Heart left ventricle (tissue), 16 donors: ENCODE results near the gene CNPY1. TPM values are rescaled to one million over a fixed set of nuclear protein-coding genes. Genes with fewer than 3 reads are reported as not detected.

Source experiments
- ATAC-seq, 4 donors: fragments of 200-7000 bp; cut with Tn5 transposase; one replicate each; pipeline ENCODE4 v1.9.1; 2020 to 2022; ENCODE audit warnings: moderate library complexity in 4 of 4, mild to moderate bottlenecking in 3 of 4, moderate number of reproducible peaks in 1 of 4
- DNase-seq, 5 donors: peaks; one replicate each; pipeline ENCODE4 v3.0.0-alpha.2; 2020
- H3K27ac ChIP-seq, 12 donors: fragments of 200-600 bp; sonication (generic) in 4 of 12; one replicate each; pipeline versions ENCODE4 v1.5.0 to v1.8.0; 2016 to 2022; ENCODE audit warnings: mild to moderate bottlenecking in 2 of 12
- H3K27me3 ChIP-seq, 9 donors: fragments of 200-600 bp; sonication (generic) in 2 of 9; one replicate each; pipeline versions ENCODE4 v1.5.1 to v1.8.0; 2016 to 2022; ENCODE audit warnings: mild to moderate bottlenecking in 3 of 9
- H3K36me3 ChIP-seq, 9 donors: fragments of 200-600 bp; sonication (generic) in 2 of 9; one replicate each; pipeline versions ENCODE4 v1.5.0 to v1.8.0; 2018 to 2022; ENCODE audit warnings: mild to moderate bottlenecking in 2 of 9
- H3K4me1 ChIP-seq, 12 donors: fragments of 200-600 bp; sonication (generic) in 4 of 12; one replicate each; pipeline versions ENCODE4 v1.5.0 to v1.8.0; 2016 to 2022; ENCODE audit warnings: mild to moderate bottlenecking in 3 of 12
- H3K4me3 ChIP-seq, 12 donors: fragments of 200-600 bp; sonication (generic) in 4 of 12; one replicate each; pipeline versions ENCODE4 v1.5.0 to v1.8.0; 2017 to 2022; ENCODE audit warnings: mild to moderate bottlenecking in 9 of 12, moderate library complexity in 4 of 12
- H3K9me3 ChIP-seq, 12 donors: fragments of 200-600 bp; sonication (generic) in 4 of 12; one replicate each; pipeline versions ENCODE4 v1.5.0 to v1.8.0; 2016 to 2022; ENCODE audit warnings: mild to moderate bottlenecking in 1 of 12
- CTCF ChIP-seq, 12 donors: fragments of 200-600 bp; sonication (generic) in 4 of 12; IDR thresholded peaks; one replicate each; pipeline versions ENCODE4 v1.5.0 to v1.8.0; 2018 to 2022; ENCODE audit warnings: antibody characterized with exemption in 12 of 12, mild to moderate bottlenecking in 5 of 12
- POLR2A ChIP-seq, 2 donors: fragments of 450-650 bp; IDR thresholded peaks; one replicate each; pipeline ENCODE4 v1.6.1; 2017; ENCODE audit warnings: antibody characterized with exemption in 2 of 2, mild to moderate bottlenecking in 2 of 2, moderate library complexity in 2 of 2
- WGBS, 4 donors: extraction: QIAGEN DNeasy Blood & Tissue Kit in 2 of 4; methylation state at CpG; one replicate each; pipeline versions ENCODE4 v1.1.5 to v1.1.7; 2013 to 2018; 5-methylcytosine and 5-hydroxymethylcytosine counted together
- intact Hi-C, 10 donors: fragments of 100-400 bp; cut with DNase I; formaldehyde crosslinking; loops; one replicate each; pipeline versions ENCODE4 v1.11.1 to v1.14.2; 2022
- polyA plus RNA-seq, 2 donors: library from polyadenylated mRNA; stranded (reverse); fragments of 200-250 nt; gene quantifications; one replicate each; pipeline ENCODE4 v1.2.3, GENCODE V29; 2013
- total RNA-seq, 9 donors: library from RNA; depleted of rRNA in 2 of 9; stranded (reverse); fragments of >200 nt in 2 of 9; fragmentation: NEBNext Ultra II Directional in 3 of 9; extraction: Animal tissue kit (Norgen Biotek cat#: 25700) in 3 of 9; gene quantifications; one replicate each; pipeline versions ENCODE4 v1.1.0 to v1.2.4, GENCODE V29; 2016 to 2023
- donor health status: ischemic (EF 13 %, LVEDD 7.1; RV severe dilation, severe dysfunction).
- donor health status: healthy with polysubstance abuse.
- donor health status: DM: no; HTN: yes; CAD: no.
- donor health status: DM: no; HTN: no; CAD: no.
- donor health status: ischemic (EF 25% LVEDD 6.9; RV normal size, moderate dysfunction).
- donor health status: ischemic (EF 25% LVEDD 5.7; RV mildly dilated, moderate dysfunction).
- donor health status: healthy.
- donor health status: DM: yes; HTN: yes; CAD: no.
- donor health status: ischemic (EF 35%, LVEDD 5.7; RV mildly dilated, moderate dysfunction).
- donor health status: nonischemic (EF 11% LVEDD 7.7; RV severe dilation, severe dysfunction).
- donor health status: DM: yes; HTN: yes; CAD: no.
- donor health status: PGD.
- donor health status: ischemic (EF 29% LVEDD 5.4; RV normal size, mild dysfunction).
- donor health status: nonischemic (EF 23%, LVEDD 6.1; RV moderate dilation, normal function).

CNPY1 gene
- total and polyA plus RNA-seq, 11 donors = not detected

DNA sequence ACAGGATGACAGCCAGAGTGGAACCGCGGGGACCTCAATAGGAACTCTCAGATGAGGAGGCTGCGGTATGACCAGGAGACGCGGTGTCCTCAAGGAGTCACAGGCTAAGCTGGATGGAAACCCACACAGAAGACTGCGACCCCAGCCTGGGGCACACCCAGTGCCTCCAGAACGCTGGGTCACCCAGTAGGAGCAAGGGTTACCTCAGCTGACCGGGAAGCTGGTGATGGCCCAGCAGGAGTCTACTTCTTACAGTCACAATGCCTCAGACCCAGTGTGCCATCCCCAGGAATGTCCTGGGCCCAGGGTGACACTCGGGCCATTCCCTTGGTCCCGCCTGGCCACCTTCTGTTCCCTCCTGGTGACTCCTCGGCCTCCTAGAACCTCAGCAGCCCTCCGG lies 29.9 kb downstream of the CNPY1 start:
- Histone ChIP-seq H3K9me3 (no peaks in the 10 kb centered on the region), H3K36me3 (no peaks in the 10 kb centered on the region), H3K27ac (no peak overlapping the region), H3K27me3 (peaks cover 17 to 80% (median 39%) of the 10 kb centered on the region in 9 donors), H3K4me3 (no peak overlapping the region), H3K4me1 (no peaks in the 10 kb centered on the region)
- ATAC-seq (no peak), DNase-seq (no peak)
- no peak for TF ChIP-seq CTCF (IDR thresholded peaks at IDR 0.05)
- TF ChIP-seq POLR2A (IDR thresholded peaks at IDR 0.05) = no peak
- intact Hi-C loops = no loop called here
- WGBS, 4 donors = 83 to 86% (median 83%) methylated on average over 8 to 12 of the region's 12 CpGs

- intact Hi-C loops = no loop called here
- WGBS, 4 donors = 66 to 71% (median 68%) methylated on average over 10 to 11 of the region's 11 CpGs
- Histone ChIP-seq H3K27me3 (peaks cover 23 to 90% (median 48%) of the 10 kb centered on the region in 9 donors), H3K27ac (no peak overlapping the region), H3K36me3 (no peaks in the 10 kb centered on the region), H3K4me3 (no peak overlapping the region), H3K4me1 (no peaks in the 10 kb centered on the region), H3K9me3 (no peaks in the 10 kb centered on the region)
- no peak for ATAC-seq
- TF ChIP-seq CTCF (IDR thresholded peaks at IDR 0.05) (no peak), POLR2A (IDR thresholded peaks at IDR 0.05) (no peak)
- no peak for DNase-seq
Measured at GRCh38 chr7:155515318-155515717, 31.0 kb downstream of the CNPY1 start.

GRCh38 chr7:155514296-155514695 lies 32.1 kb downstream of the CNPY1 start:
- H3K9me3 ChIP-seq = no peaks in the 10 kb centered on the region
- no peak for DNase-seq
- H3K27ac ChIP-seq = no peak overlapping the region
- no peak for ATAC-seq
- peaks cover 0 to 9% (median 0%) of the 10 kb centered on the region in 12 donors for H3K4me1 ChIP-seq
- no peak overlapping the region for H3K4me3 ChIP-seq
- 79 to 84% (median 82%) methylated on average over 8 of the region's 8 CpGs for WGBS, 4 donors
- no peaks in the 10 kb centered on the region for H3K36me3 ChIP-seq
- TF ChIP-seq POLR2A (IDR thresholded peaks at IDR 0.05) (no peak), CTCF (IDR thresholded peaks at IDR 0.05) (no peak)
- H3K27me3 ChIP-seq = peaks cover 32 to 98% (median 59%) of the 10 kb centered on the region in 9 donors
- intact Hi-C loops = no loop called here

GRCh38 chr7:155513543-155514285 lies 32.6 kb downstream of the CNPY1 start:
- Histone ChIP-seq H3K27me3 (peaks cover 37 to 98% (median 65%) of the 10 kb centered on the region in 9 donors), H3K9me3 (no peaks in the 10 kb centered on the region), H3K4me1 (peaks cover 0 to 10% (median 0%) of the 10 kb centered on the region in 12 donors), H3K27ac (no peak overlapping the region), H3K4me3 (no peak overlapping the region), H3K36me3 (no peaks in the 10 kb centered on the region)
- TF ChIP-seq CTCF (IDR thresholded peaks at IDR 0.05) (no peak), POLR2A (IDR thresholded peaks at IDR 0.05) (no peak)
- intact Hi-C loops = no loop called here
- ATAC-seq (no peak), DNase-seq (no peak)
- WGBS, 4 donors = 77 to 79% (median 78%) methylated on average over 13 of the region's 13 CpGs
